SU-DHL-6 (cell line): ENCODE results near the gene DHRS11.
A peak's percentile ranks its signal among the peaks of the same experiment; 100 is the strongest.

Experiments
- H2AFZ ChIP-seq: fragments of 200-600 bp; sonication (generic); 2 replicates; pipeline ENCODE4 v1.6.1; 2014; ENCODE audit warnings: low read depth, mild to moderate bottlenecking, moderate library complexity, mixed read lengths, antibody characterized with exemption, low read length; ENCODE audit not compliant: severe bottlenecking
- H3F3A ChIP-seq: fragments of 200-600 bp; shearing (Covaris generic); 2 replicates; pipeline ENCODE4 v1.6.0; 2016; ENCODE audit warnings: antibody characterized with exemption, mild to moderate bottlenecking; ENCODE audit not compliant: insufficient read depth
- H3K27ac ChIP-seq: fragments of 200-600 bp; sonication (generic); 2 replicates; pipeline ENCODE4 v1.5.1; 2016; ENCODE audit warnings: low read depth, mild to moderate bottlenecking, low read length, moderate library complexity, mixed read lengths
- H3K27me3 ChIP-seq: fragments of 200-600 bp; sonication (generic), shearing (Covaris generic); 2 replicates; pipeline ENCODE4 v1.6.0; 2014; ENCODE audit warnings: mild to moderate bottlenecking, low read length
- H3K36me3 ChIP-seq: fragments of 200-600 bp; sonication (generic); 2 replicates; pipeline ENCODE4 v1.6.1; 2014; ENCODE audit warnings: mild to moderate bottlenecking, low read length, mixed read lengths
- H3K4me2 ChIP-seq: fragments of 300-600, 200-600 bp; shearing (Covaris generic), sonication (generic); 2 replicates; pipeline ENCODE4 v1.6.0; 2014; ENCODE audit warnings: low read length, low read depth, mild to moderate bottlenecking; ENCODE audit not compliant: poor library complexity, severe bottlenecking
- H3K4me3 ChIP-seq: fragments of 200-600 bp; sonication (generic); 2 replicates; pipeline ENCODE4 v1.5.1; 2014; ENCODE audit warnings: antibody characterized with exemption, low read length, mild to moderate bottlenecking, mixed read lengths; ENCODE audit not compliant: insufficient read depth, poor library complexity, severe bottlenecking
- H3K79me2 ChIP-seq: fragments of 200-600 bp; sonication (generic); 2 replicates; pipeline ENCODE4 v1.6.1; 2014; ENCODE audit warnings: mild to moderate bottlenecking, low read length, moderate library complexity; ENCODE audit not compliant: insufficient read depth
- H3K9ac ChIP-seq: fragments of 200-600 bp; sonication (generic); 2 replicates; pipeline ENCODE4 v1.7.0; 2014; ENCODE audit warnings: mild to moderate bottlenecking, low read length
- H3K9me2 ChIP-seq: fragments of 200-600 bp; sonication (generic); replicated peaks from 2 replicates; pipeline ENCODE4 v1.6.1; 2014; ENCODE audit warnings: low read length; ENCODE audit not compliant: insufficient read depth
- H3K9me3 ChIP-seq: fragments of 200-600 bp; sonication (generic); 2 replicates; pipeline ENCODE4 v1.6.1; 2014; ENCODE audit warnings: low read length, mixed read lengths; ENCODE audit not compliant: insufficient read depth
- H4K20me1 ChIP-seq: fragments of 200-600 bp; sonication (generic); 2 replicates; pipeline ENCODE4 v1.6.1; 2014; ENCODE audit warnings: low read depth, mild to moderate bottlenecking, antibody characterized with exemption, low read length, moderate library complexity, mixed read lengths
- CTCF ChIP-seq: fragments of 200-600 bp; sonication (generic); IDR thresholded peaks from one replicate; pipeline ENCODE4 v1.5.1; 2017; ENCODE audit warnings: antibody characterized with exemption, mild to moderate bottlenecking, low read length, moderate library complexity; ENCODE audit not compliant: insufficient read depth, poor library complexity, severe bottlenecking
- EZH2phosphoT487 ChIP-seq: fragments of 200-600 bp; sonication (generic), shearing (Covaris generic); conservative IDR thresholded peaks from 2 replicates; pipeline ENCODE4 v1.6.1; 2018; ENCODE audit warnings: mild to moderate bottlenecking, antibody characterized with exemption, low read length, moderate library complexity, mixed read lengths

Gene DHRS11

GRCh38 chr17:36546418-36547093, 45.1 kb upstream of the DHRS11 start:
- H3K79me2 ChIP-seq, result peaks cover 77% of the 10 kb centered on the region
- H3K9me2 ChIP-seq, result no peaks in the 10 kb centered on the region
- peak overlapping the region; percentile 94 for H3K4me2 ChIP-seq
- no peak overlapping the region for H2AFZ ChIP-seq
- H3K4me3 ChIP-seq, result peak overlapping the region; percentile 60
- H3K9ac ChIP-seq, result peak overlapping the region; percentile 99
- H4K20me1 ChIP-seq, result peaks cover 18% of the 10 kb centered on the region; the same call in 1 of the 2 replicates
- TF ChIP-seq CTCF, result no peak
- no peak for TF ChIP-seq EZH2phosphoT487
- no peaks in the 10 kb centered on the region for H3K27me3 ChIP-seq
- H3F3A ChIP-seq, result peaks cover 55% of the 10 kb centered on the region
- H3K9me3 ChIP-seq, result no peaks in the 10 kb centered on the region
- peaks cover 14% of the 10 kb centered on the region; the same call in 1 of the 2 replicates for H3K36me3 ChIP-seq
- peak overlapping the region; percentile 85 for H3K27ac ChIP-seq

GRCh38 chr17:36547776-36548175, 43.9 kb upstream of the DHRS11 start:
- peak overlapping the region; percentile 99 for H3K9ac ChIP-seq
- H2AFZ ChIP-seq, result no peak overlapping the region
- peak overlapping the region; percentile 94 for H3K4me2 ChIP-seq
- H3K27me3 ChIP-seq, result no peaks in the 10 kb centered on the region
- H3K36me3 ChIP-seq, result peaks cover 22% of the 10 kb centered on the region; the same call in 1 of the 2 replicates
- peak overlapping the region; percentile 85 for H3K27ac ChIP-seq
- peak overlapping the region; percentile 60 for H3K4me3 ChIP-seq
- TF ChIP-seq EZH2phosphoT487 (no peak), CTCF (no peak)
- peaks cover 48% of the 10 kb centered on the region for H3F3A ChIP-seq
- H3K9me3 ChIP-seq, result no peaks in the 10 kb centered on the region
- H3K79me2 ChIP-seq, result peaks cover 87% of the 10 kb centered on the region
- peaks cover 28% of the 10 kb centered on the region for H4K20me1 ChIP-seq
- no peaks in the 10 kb centered on the region for H3K9me2 ChIP-seq

DNA sequence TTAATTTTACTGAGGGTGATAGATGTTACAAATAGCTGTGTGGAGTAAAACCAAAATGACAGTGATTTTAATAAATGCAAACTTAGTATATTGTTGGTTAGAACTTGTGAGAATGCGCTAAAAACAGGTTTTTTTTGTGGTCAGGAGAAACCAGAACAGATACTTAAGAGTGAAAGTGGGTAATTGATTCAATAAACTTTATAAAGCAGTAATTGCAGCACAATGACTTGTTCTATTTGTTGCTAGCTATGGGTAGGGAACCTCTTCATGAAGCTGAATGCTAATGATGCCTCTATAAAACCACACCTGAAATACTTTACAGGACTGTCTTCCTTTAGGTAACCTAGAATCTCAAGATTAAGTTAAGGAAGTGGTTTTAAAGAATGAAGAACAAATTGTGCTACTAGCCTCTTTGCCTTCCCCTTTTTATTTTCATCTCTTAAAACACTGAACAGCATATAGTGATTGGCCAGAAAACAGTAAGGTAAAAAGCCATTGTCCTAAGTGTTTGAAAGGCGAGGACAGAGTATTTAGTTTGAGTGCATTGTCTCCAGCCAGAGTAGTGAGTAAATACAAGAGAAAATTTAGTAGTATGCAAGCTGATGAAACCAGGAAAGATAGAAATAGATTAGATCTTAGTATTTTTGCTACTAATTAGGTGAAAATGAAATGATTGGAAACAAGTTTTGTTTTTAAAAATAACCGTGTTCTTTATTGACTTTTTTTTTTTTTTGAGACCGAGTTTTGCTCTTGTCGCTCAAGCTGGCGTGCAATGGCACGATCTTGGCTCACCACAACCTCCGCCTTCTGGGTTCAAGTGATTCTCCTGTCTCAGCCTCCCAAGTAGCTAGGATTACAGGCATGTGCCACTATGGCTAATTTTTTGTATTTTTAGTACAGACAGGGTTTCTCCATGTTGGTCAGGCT, 40.9 kb upstream of the DHRS11 start:
- no peak overlapping the region for H2AFZ ChIP-seq
- 0 out of 2 replicates have a peak overlapping the region, but pooled peaks have one; percentile 2 for H3K9ac ChIP-seq
- H3K79me2 ChIP-seq, result peaks cover 99% of the 10 kb centered on the region
- peaks cover 36% of the 10 kb centered on the region; the same call in 1 of the 2 replicates for H3K36me3 ChIP-seq
- peaks cover 48% of the 10 kb centered on the region for H3F3A ChIP-seq
- peaks cover 44% of the 10 kb centered on the region for H4K20me1 ChIP-seq
- TF ChIP-seq CTCF (no peak), EZH2phosphoT487 (no peak)
- peak overlapping the region; percentile 25 for H3K4me3 ChIP-seq
- peak overlapping the region; percentile 83 for H3K27ac ChIP-seq
- H3K9me2 ChIP-seq, result no peaks in the 10 kb centered on the region
- no peaks in the 10 kb centered on the region for H3K27me3 ChIP-seq
- H3K9me3 ChIP-seq, result no peaks in the 10 kb centered on the region
- H3K4me2 ChIP-seq, result peak overlapping the region; percentile 58
